ENCODE data around the gene DENND4A.

The DENND4A gene

GRCh38 chr15:65659502-65660052 is 132.5 kb downstream of the DENND4A start:
- no peak for FAIRE-seq

DNA sequence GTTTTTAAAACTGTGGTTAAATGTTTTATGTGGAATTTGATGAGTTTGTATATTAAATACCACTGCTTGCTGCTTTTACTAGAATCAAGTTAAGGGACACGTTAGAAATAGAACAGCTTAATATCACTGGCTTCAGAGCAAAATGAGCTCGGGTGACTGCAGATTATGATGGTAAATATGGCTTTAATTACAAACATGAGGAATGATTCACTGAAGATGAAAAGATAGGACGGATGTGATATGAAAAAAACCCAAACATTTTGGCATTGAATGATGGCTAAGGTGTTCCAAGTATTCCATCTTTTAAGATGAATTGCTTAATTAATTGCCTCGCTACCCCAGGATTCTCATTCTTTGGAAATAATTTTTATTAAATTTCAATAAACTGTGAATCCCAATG is 136.6 kb downstream of the DENND4A start:
- no peak for FAIRE-seq

DNA sequence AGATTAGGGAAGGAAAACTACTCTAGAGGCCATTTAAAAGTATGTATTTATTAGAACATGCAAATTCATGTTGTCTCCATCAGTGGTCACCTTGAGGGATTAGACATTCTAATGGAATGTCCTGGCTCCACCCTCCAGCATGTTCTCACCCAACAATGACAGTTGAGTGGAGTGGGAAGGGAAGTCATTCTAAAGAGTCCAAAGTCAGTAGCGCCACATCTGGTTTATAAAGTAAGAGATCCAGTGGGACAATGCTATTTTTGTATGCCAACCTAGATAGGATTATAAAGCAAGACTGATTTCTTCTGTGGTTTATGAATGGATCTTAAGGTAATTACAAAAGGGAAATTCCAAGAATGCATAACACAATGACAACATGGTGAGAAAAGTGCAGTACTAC is 137.1 kb downstream of the DENND4A start:
- no peak for FAIRE-seq

DNA sequence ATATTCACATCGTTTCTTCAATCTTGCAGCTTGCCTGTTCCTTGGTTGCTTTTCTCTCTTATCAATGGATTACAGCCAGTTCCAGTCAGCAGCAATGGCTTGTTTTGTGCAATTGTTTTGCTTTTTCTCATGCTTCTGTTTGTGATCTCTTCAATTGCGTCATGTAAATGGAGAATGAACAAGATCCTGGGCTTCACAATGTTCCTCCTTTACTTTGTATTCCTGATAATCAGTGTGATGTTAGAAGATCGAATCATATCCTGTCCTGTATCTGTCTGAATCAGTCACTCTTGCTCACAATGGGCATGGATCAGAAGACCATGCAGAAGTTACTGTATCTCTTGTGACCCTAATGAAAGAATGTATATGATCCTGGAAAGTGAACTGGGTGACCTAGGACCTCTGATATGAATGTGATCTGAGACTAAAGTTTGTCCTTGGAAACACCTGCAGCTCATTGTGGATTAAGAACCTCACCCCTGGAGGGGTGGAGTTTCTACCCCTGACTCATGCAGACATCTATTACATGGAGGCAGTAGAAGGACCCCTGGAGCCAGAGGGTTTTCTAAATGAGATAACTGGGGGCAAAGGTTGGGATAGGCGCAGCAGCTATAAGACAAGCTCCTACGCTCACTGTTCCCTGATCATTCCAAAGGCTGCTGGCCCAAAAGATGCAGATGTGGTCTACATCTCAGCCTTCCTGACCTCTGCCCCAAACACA is 138.1 kb downstream of the DENND4A start:
- FAIRE-seq = no peak

GRCh38 chr15:65653341-65653740 is 138.8 kb downstream of the DENND4A start:
- no peak for FAIRE-seq

DNA sequence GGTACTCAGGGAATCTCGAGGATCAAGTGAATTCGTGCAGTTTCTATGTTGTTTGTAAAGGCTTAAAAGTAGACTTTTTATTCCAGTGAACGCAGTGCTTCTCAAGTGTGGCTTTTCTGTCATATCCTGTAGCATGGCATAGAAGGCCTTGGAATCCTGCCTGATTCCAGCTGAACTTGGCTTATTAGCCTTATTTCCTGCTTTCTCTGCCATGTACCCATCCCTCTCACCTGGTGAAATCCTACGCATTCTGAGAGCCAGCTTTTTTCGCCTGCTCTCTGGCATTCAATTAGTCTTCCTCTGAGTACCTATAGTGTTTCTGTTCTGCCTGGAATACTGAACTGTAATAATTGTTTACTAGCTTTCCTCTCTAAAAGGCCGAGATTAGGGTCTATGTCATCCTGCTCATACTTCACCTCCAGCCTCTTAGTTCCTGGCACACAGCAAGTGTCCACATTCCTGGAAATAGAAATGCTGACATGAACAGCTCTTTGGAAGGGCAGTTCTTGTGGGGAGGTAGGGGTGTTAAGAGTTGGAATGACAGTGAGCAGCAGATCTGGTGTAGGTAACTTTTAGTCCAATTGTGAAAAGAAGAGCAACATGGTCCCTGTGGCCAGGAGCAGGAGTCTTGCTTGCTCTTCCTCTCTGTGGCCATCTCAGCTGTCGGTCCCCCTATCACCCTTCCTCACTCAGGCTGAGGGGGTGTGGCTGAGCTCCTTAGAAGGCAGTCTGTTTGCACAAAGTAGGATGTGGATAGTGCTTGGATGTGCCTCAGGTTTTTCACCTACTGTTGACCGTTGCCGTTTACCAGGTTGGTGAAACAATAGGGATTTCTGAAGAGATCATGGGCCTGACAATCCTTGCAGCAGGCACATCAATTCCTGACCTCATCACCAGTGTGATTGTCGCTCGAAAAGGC is 140.0 kb downstream of the DENND4A start:
- no peak for FAIRE-seq

DNA sequence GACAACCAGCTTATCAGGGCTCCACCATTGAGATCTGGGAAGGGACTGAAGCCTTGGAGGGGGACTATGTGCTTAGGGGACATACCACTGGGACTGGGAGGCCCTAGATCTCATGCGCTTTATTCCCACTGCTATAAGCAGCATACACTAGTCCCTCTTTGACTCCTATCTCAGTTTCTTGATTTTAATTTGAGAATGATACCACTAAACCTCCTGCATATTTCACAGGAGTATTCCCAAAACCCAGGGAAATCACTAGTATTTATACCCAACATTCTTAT is 141.1 kb downstream of the DENND4A start:
- no peak for FAIRE-seq

DNA sequence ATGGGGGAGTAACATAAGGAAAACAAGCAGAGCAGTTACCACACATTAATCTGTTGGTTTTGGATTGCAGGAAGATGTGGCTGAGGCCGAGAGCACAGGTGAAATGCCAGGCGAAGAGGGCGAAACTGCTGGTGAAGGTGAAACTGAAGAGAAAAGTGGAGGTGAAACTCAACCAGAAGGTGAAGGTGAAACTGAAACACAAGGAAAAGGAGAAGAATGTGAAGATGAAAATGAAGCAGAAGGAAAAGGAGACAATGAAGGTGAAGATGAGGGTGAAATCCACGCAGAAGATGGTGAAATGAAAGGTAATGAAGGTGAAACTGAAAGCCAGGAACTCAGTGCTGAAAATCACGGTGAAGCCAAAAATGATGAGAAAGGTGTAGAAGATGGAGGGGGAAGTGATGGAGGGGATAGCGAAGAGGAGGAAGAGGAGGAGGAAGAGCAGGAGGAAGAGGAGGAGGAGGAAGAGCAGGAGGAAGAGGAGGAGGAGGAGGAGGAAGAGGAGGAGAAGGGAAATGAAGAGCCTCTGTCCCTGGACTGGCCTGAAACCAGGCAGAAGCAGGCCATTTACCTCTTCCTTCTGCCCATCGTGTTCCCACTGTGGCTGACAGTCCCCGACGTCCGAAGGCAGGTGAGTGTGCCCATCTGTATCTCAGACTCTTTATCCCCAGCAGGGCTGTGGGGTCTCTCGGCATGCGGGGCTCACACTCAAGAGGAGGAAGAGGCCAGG is 141.6 kb downstream of the DENND4A start:
- no peak for FAIRE-seq

DNA sequence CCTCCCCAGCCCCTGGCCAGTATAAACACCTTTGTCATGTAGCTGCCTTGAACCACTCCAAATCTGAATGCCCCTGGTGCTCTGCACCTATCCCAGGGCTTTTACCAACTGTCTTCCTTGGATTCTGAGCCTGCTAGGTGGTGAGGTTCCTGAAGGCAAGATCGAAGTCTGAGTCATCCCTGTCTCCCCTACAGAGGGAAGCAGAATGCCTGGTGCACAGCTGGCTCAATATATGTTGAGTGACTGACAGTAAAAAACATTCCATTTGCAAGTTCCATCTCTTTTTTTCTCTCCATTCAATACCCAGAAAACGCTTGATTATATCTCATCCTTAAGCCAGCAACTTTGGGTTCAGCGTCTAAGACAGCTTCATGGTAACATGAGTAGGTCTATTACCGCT is 145.6 kb downstream of the DENND4A start:
- no peak for FAIRE-seq

- FAIRE-seq = no peak
Measured at GRCh38 chr15:65645392-65645791, 146.7 kb downstream of the DENND4A start.

DNA sequence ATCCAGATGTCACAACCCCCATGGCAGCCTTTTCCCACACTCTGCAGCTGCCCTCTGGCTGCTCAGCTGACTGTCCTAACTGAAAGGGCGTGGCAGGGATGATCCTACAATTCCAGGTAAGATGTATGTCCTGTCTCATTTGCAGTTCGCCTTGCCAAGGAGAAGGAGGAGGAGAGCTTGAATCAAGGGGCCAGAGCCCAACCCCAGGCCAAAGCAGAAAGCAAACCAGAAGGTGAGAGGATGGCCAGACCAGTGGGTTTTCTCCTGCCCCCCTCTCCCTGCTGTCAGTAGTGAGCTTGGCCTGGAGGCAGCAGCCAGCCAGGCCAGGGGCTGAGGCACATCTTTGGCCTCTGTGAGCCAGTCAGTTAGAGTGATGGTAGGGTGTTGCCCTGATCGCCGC is 147.8 kb downstream of the DENND4A start:
- no peak for FAIRE-seq

DNA sequence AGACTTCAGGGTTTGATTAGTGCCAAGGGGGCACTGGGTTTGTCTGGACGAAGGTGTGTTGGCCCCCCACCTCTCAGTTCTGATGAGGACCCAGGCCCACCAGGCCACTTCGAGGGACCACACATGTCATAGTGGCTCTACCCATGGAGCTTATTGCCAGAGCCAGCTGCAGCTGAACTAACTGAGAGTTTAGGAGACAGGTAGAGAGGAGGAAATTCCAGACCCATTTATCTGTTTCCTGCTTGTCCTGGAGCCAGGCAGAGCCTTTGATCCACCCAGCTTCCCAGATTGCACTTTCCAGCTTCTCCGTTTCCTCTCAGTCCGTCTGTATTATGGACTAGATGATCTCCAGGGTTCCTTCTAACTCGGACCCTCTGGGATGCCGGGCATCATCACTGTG is 149.5 kb downstream of the DENND4A start:
- FAIRE-seq = no peak

DNA sequence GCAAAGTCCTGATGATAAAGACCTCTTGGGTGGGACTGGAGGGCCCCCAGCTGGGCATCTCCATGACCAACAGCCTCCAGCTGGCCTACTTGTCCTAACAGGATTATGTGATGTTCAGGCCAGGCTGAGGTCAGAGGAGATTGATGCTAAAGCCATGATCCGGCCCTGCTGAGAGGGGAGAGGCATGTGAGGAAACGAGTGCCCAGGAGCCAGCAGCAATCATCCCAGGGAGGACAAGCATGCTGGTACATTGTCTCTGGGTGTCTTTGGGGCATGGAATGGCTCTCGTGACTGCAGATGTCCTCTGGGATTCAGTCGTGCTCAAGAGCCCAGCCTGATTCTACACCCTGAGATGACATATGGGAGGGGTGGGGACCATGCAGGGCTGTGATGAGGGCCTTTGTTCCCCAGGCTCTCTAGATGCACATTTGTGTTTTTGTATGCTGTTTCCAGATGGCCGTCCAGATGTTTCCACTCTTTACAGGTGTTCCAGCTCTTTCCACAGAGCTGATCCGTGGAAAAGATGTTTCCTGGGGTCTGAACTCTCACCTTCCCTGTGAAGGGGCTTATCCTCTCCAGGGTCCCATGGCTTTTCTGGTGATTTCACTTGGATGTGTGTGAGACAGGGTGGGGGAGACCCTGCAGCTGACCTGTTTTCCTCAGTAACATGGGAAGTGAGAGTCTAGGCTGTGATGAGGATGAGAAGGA is 150.2 kb downstream of the DENND4A start:
- no peak for FAIRE-seq

DNA sequence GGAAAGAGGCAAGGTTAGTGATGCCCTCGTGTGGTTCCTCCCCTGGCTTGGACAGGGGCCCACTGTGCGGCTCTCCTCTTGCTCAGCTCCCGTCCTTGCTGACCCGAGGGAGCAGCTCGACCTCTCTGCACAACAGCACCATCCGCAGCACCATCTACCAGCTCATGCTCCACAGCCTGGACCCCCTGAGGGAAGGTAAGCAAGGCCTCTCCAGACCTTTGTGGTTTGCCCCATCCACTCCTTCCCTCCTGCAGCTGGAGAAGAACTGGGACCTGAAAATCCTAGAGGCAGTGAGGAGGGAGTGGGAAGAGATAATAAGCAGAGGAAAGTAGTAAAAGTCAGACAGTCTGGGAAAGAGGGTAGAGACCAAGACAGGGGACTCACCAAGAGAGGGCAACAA is 152.6 kb downstream of the DENND4A start:
- FAIRE-seq = no peak

GRCh38 chr15:65638681-65639089 is 153.4 kb downstream of the DENND4A start:
- FAIRE-seq = peak; percentile 90

GRCh38 chr15:65638109-65638508 is 154.0 kb downstream of the DENND4A start:
- no peak for FAIRE-seq

- no peak for FAIRE-seq
Measured at GRCh38 chr15:65634356-65634755, 157.7 kb downstream of the DENND4A start.

- no peak for FAIRE-seq
Measured at GRCh38 chr15:65633752-65634151, 158.3 kb downstream of the DENND4A start.

GRCh38 chr15:65632780-65633375 is 159.2 kb downstream of the DENND4A start:
- no peak for FAIRE-seq

DNA sequence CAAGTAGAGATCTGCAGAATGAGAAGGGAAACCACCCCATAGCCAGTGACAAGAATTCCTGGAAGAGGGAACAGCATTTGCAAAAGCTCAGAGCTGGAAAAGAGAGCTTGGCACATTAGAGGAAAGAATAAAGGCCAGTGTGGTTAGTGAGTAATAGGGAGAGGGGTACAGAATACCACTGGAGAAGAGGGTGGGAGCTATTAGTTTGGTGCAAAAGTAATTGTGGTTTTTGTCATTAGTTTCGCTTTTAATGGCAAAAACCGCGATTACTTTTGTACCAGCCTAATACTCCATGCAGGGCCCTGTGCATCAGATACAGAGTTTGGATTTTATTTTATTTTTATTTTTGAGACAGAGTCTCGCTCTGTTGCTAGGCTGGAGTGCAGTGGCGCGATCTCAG is 160.6 kb downstream of the DENND4A start:
- no peak for FAIRE-seq

- no peak for FAIRE-seq
Measured at GRCh38 chr15:65630760-65631159, 161.3 kb downstream of the DENND4A start.

DNA sequence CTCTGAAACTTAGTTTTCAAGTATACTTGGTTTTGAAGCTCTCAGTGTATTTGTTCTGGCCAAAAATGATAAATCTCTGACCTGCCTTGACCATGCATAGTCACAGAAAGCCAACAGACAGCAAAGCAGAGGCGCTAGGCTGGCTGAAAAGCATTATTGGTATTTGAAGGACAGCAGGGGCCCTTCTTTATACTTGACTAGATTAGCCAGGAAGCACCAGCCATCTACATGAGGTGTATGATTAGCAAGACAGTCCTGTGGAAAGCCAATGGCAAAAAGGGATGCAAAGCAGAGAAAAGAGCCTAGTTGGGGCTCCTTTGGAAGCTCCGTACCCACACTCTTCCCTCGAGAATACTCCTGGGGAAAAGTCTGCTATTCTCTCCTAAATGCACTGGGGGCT is 162.5 kb downstream of the DENND4A start:
- FAIRE-seq = no peak
